Colonic mucosa (tissue), 4 donors: ENCODE measurements around the gene CHCHD3. TPM values are rescaled to one million over a fixed set of nuclear protein-coding genes. Genes with fewer than 3 reads are reported as not detected.

Experiments
- DNase-seq: peaks from one replicate; pipeline ENCODE4 v3.0.0-alpha.2; 2020
- H3K27ac ChIP-seq: fragments of 200-600 bp; one replicate; pipeline ENCODE4 v1.8.0; 2021
- H3K27me3 ChIP-seq: fragments of 200-600 bp; one replicate; pipeline ENCODE4 v1.8.0; 2021
- H3K36me3 ChIP-seq: fragments of 200-600 bp; one replicate; pipeline ENCODE4 v1.8.0; 2021
- H3K4me1 ChIP-seq: fragments of 200-600 bp; one replicate; pipeline ENCODE4 v1.8.0; 2021; ENCODE audit warnings: mild to moderate bottlenecking
- H3K4me3 ChIP-seq: fragments of 200-600 bp; one replicate; pipeline ENCODE4 v1.8.0; 2021
- H3K9ac ChIP-seq, 2 donors: one replicate each; pipeline ENCODE4 v1.7.0; 2013; ENCODE audit warnings: control low read depth in 2 of 2, low read depth in 2 of 2, low read length in 2 of 2
- H3K9me3 ChIP-seq: fragments of 200-600 bp; one replicate; pipeline ENCODE4 v1.8.0; 2021
- intact Hi-C: fragments of 100-400 bp; cut with DNase I; formaldehyde crosslinking; loops from one replicate; pipeline ENCODE4 v1.14.1; 2022
- total RNA-seq, 2 donors: library from RNA; stranded (reverse); fragmentation: NEBNext Ultra II Directional in 1 of 2; extraction: Animal tissue kit (Norgen Biotek cat#: 25700) in 1 of 2; gene quantifications; one replicate each; pipeline ENCODE4 v1.2.1, GENCODE V29; 2021
- TF ChIP-seq, protein P1 (sequence below): fragments of 200-600 bp; IDR thresholded peaks from one replicate; pipeline ENCODE4 v1.8.0; 2022; ENCODE audit warnings: antibody characterized with exemption, mild to moderate bottlenecking
- donor health status: healthy.
- donor health status: DM: no; HTN: no; CAD: no.
- donor health status: DM: no; HTN: no; CAD: no.

CHCHD3 gene
- total RNA-seq, 2 donors from 2014 or later, result 81.5 to 112 TPM

DNA sequence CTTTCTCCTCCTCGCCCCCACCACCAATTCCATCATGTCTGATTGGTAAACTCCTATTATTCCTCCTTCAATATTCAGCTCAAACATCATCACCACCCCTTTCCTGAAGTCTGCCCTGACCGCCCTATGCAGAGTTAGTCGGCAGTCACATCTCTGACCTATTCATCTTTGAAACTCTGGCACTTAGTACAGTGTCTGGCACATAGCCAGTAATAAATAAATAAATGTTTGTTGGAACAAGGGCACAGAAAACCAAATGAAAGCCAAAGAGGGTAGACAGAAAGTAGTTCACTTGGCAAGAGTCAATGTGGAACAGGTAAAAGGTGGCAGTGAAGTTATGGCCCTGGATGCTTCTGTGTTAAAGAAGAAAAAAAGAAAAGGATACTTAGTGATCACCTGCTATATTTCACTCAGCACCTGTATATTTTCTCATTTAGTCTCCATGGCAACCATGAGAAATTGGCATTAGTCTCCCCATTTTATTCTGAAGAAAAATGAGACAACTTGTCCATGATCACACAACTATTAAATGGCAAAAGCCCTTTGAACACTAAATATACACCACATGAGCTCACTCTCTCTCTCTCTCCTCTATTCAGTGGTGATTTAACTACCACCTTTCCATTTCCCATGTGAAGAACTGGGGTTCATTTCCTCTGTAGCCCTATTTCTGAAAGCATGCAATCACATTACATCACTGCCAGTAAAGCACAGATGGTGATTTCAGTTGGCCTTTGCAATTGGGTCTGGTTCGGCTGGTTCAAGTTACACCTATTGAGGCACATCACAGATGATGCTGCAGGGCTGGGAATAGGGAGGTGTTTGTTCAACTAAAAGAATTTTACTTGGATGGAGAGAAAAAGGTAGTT, 25.3 kb downstream of the CHCHD3 start:
- Histone ChIP-seq H3K36me3 (no peaks in the 10 kb centered on the region), H3K4me1 (no peaks in the 10 kb centered on the region), H3K4me3 (no peak overlapping the region), H3K27ac (no peak overlapping the region), H3K9ac (no peak overlapping the region), H3K9me3 (no peaks in the 10 kb centered on the region), H3K27me3 (no peaks in the 10 kb centered on the region)
- TF ChIP-seq, protein P1, sequence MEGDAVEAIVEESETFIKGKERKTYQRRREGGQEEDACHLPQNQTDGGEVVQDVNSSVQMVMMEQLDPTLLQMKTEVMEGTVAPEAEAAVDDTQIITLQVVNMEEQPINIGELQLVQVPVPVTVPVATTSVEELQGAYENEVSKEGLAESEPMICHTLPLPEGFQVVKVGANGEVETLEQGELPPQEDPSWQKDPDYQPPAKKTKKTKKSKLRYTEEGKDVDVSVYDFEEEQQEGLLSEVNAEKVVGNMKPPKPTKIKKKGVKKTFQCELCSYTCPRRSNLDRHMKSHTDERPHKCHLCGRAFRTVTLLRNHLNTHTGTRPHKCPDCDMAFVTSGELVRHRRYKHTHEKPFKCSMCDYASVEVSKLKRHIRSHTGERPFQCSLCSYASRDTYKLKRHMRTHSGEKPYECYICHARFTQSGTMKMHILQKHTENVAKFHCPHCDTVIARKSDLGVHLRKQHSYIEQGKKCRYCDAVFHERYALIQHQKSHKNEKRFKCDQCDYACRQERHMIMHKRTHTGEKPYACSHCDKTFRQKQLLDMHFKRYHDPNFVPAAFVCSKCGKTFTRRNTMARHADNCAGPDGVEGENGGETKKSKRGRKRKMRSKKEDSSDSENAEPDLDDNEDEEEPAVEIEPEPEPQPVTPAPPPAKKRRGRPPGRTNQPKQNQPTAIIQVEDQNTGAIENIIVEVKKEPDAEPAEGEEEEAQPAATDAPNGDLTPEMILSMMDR, result no peak
- DNase-seq, result no peak
- intact Hi-C loops, result no loop called here

DNA sequence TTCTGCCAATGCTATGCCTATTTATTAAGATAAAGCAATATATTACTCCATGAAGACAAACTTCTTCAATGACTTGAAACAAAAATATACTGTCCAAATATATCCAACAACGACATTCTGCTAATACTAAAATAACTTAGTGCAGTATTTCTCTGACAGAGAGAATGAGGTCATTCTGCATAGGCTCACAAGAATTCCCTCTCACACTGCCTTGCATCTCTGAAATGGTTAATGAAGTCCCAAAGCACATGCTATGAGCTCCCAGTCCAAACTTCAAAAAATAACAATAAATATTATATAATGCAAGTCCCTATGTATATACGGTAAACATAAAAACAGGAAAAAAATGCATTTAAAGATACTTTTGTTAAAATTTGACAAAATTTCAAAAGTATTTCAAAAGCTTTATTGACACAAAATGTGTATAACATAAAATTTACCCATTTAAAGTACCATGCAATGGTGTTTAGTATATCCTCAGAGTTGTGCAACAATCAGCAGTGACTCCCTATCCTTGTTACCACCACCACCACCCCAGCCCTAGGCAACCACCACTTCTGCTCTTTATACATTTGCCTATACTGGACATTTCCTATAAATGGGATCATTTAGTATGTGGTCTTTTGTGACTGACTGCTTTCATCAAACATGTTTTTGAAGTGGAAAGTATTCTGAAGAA, 27.6 kb downstream of the CHCHD3 start:
- TF ChIP-seq, protein P1, result no peak
- no peak overlapping the region for H3K9ac ChIP-seq
- intact Hi-C loops, result no loop called here
- H3K27ac ChIP-seq, result no peak overlapping the region
- H3K4me1 ChIP-seq, result no peaks in the 10 kb centered on the region
- no peaks in the 10 kb centered on the region for H3K36me3 ChIP-seq
- H3K9me3 ChIP-seq, result no peaks in the 10 kb centered on the region
- no peak for DNase-seq
- H3K27me3 ChIP-seq, result no peaks in the 10 kb centered on the region
- no peak overlapping the region for H3K4me3 ChIP-seq

DNA sequence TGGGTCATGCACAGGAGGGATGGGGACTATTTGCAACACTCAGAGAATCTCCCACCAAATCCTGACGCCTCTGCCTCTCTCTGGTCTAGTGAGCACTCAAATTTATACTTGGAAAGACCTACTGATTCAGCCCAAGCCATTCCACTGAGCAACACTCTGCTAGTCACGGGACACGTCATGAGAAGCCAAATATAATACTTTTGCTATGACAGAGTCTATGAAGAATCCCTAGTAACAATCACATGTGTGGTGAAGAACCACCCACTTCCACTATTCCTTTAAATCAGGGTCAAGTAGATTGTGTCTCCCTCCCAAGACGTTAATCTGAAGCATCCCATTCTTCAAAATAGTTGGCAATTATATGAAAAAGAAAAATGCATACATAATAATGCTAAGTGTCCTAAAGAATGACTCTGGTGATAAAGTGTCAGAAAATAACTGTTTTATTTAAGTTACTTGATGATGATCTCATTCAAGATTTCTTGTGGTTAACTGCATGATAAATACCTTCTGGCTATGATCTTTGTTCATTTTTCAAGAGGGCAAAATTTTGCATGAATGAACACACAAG, 28.5 kb downstream of the CHCHD3 start:
- no peaks in the 10 kb centered on the region for H3K36me3 ChIP-seq
- no peaks in the 10 kb centered on the region for H3K9me3 ChIP-seq
- H3K9ac ChIP-seq, result no peak overlapping the region
- intact Hi-C loops, result no loop called here
- H3K4me3 ChIP-seq, result no peak overlapping the region
- H3K27me3 ChIP-seq, result no peaks in the 10 kb centered on the region
- TF ChIP-seq, protein P1, result no peak
- H3K4me1 ChIP-seq, result no peaks in the 10 kb centered on the region
- DNase-seq, result no peak
- no peak overlapping the region for H3K27ac ChIP-seq

DNA sequence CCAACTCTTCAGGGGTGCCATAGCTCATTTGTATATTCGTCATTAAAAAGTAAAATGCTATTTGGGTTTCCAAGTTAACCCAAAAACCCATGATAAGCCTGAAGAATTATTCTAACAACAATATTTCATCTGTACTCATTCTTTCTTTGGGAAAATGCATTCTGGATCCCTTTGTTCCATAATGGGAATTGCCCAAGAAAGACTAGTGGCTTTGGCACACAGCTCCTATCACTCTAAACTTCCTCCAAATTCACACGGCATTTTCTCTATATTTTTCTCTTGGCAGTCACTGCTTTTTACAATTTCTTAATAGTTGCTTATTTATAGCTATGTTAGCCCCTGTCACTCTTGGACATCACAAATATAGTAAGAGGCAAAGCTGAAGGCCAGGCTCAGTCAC, 29.1 kb downstream of the CHCHD3 start:
- H3K4me1 ChIP-seq, result no peaks in the 10 kb centered on the region
- no peak overlapping the region for H3K27ac ChIP-seq
- H3K27me3 ChIP-seq, result no peaks in the 10 kb centered on the region

DNA sequence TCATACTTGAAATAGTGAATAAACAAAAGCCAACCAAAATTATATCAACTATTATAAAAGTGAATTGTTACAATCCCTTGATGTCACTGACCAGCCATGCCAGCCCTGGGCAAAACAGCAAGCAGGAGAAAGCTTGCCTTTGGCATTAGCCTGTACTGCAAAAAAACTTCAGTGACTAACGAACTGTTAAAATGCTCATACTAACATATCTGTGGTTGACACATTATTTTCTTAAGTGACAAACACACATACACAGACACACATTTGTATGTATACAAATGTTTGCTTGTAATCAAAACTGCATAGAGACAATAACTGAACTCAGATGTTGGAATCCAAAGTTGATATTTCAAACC, 29.5 kb downstream of the CHCHD3 start:
- no peaks in the 10 kb centered on the region for H3K36me3 ChIP-seq
- no peaks in the 10 kb centered on the region for H3K4me1 ChIP-seq
- H3K27ac ChIP-seq, result no peak overlapping the region
- no peak overlapping the region for H3K9ac ChIP-seq
- intact Hi-C loops, result no loop called here
- H3K9me3 ChIP-seq, result no peaks in the 10 kb centered on the region
- TF ChIP-seq, protein P1, result no peak
- DNase-seq, result no peak
- no peaks in the 10 kb centered on the region for H3K27me3 ChIP-seq
- no peak overlapping the region for H3K4me3 ChIP-seq

More for the DNA sequence above, 29.1 kb downstream of the CHCHD3 start:
- no peaks in the 10 kb centered on the region for H3K9me3 ChIP-seq
- no peak for DNase-seq
- H3K36me3 ChIP-seq, result no peaks in the 10 kb centered on the region
- H3K9ac ChIP-seq, result no peak overlapping the region
- no peak overlapping the region for H3K4me3 ChIP-seq
- intact Hi-C loops, result no loop called here
- TF ChIP-seq, protein P1, result no peak
